B cell (primary cell): ENCODE measurements around the gene WDR73.

Source experiments
- EZH2 ChIP-seq: IDR thresholded peaks from 2 replicates; pipeline ENCODE4 v1.6.1; 2012; ENCODE audit warnings: borderline replicate concordance, low read depth, mild to moderate bottlenecking, moderate library complexity, low read length; ENCODE audit not compliant: insufficient read depth, poor library complexity, severe bottlenecking
- TF ChIP-seq, protein P1 (sequence below): fragments of 200-600 bp; IDR thresholded peaks from one replicate; pipeline ENCODE4 v1.8.0; 2022; ENCODE audit warnings: antibody characterized with exemption, mild to moderate bottlenecking

DNA sequence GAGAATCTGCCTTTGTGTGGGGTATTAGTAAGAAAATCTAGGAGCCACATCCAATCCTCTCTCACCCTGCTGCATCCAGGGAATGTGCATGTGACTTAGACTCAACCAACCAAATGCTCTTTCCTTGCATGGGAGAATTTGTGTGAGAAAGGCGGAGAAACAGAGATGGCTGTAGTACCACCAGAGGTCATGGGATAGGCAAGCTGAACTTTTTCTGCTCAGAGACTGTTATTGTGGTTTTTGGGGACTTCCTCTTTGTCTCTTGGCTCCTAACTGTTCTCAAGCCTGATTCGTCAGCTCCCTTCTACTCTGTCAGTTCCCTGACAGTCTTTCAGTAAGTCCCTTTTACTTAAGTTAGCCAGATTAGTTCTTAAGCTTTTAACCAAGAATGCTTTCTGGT lies 55.8 kb downstream of the WDR73 start:
- TF ChIP-seq, protein P1, sequence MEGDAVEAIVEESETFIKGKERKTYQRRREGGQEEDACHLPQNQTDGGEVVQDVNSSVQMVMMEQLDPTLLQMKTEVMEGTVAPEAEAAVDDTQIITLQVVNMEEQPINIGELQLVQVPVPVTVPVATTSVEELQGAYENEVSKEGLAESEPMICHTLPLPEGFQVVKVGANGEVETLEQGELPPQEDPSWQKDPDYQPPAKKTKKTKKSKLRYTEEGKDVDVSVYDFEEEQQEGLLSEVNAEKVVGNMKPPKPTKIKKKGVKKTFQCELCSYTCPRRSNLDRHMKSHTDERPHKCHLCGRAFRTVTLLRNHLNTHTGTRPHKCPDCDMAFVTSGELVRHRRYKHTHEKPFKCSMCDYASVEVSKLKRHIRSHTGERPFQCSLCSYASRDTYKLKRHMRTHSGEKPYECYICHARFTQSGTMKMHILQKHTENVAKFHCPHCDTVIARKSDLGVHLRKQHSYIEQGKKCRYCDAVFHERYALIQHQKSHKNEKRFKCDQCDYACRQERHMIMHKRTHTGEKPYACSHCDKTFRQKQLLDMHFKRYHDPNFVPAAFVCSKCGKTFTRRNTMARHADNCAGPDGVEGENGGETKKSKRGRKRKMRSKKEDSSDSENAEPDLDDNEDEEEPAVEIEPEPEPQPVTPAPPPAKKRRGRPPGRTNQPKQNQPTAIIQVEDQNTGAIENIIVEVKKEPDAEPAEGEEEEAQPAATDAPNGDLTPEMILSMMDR = no peak
- TF ChIP-seq EZH2 = no peak
